CMK (cell line): ENCODE measurements around the gene VSIG4.
A peak's percentile ranks its signal among the peaks of the same experiment; 100 is the strongest.
"Not testable (repeated sequence)": the region's sequence is repeated elsewhere in the genome, so short reads cannot be mapped to it uniquely, and the experiment has no call there.

Experiments used
- DNase-seq: peaks from one replicate; pipeline ENCODE4 v3.0.0-alpha.2; 2010; ENCODE audit warnings: low read depth

Gene VSIG4, protein sequence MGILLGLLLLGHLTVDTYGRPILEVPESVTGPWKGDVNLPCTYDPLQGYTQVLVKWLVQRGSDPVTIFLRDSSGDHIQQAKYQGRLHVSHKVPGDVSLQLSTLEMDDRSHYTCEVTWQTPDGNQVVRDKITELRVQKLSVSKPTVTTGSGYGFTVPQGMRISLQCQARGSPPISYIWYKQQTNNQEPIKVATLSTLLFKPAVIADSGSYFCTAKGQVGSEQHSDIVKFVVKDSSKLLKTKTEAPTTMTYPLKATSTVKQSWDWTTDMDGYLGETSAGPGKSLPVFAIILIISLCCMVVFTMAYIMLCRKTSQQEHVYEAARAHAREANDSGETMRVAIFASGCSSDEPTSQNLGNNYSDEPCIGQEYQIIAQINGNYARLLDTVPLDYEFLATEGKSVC

DNA sequence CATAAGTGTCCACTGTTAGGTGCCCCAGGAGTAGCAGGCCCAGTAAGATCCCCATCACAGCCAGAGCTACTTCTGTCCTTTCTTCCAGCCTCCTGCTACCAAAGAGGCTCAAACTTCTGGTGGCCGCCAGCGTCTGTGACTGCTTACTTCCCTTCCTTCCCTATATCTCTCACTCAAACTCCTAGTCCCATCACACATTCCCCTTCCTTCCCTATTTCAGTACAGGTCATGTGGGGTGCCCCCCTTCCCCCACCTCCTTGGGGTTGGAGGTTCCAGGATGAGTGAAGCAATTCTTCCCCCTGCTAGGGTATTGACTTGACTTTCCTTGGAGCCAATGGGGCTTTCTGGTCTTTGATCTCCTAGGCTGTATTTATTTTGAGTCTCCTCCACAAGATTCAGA lies at the start of gene VSIG4:
Gene VSIG4, minus strand, starts transcription at position 137 of the 400 bp plus-strand sequence. Its CDS starts 82 bp downstream, at position 55.
- DNase-seq = no peak

- no peak for DNase-seq
Observed at GRCh38 chrX:66076801-66077200, 36.9 kb upstream of the VSIG4 start.

GRCh38 chrX:66074920-66075879 lies 35.3 kb upstream of the VSIG4 start:
- DNase-seq = peak; percentile 12

DNA sequence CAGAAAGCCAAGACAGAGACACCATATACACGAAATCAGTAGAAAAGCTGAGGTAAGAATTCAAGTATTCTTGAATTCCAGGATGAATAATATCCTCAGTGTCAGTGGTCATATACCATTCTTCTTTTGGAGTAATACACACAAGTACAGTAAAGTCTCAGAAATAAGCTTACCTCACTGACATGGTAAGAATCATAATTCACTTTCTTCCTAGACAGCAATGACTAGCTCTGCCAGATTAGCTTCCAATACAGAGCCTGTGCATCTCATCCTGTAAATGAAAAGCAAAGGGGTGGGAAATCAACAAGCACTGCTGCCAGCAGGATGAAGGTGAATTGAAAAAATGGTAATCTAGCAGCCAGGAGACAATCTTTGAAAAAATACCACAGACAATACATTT lies 31.2 kb upstream of the VSIG4 start:
- no peak for DNase-seq

DNA sequence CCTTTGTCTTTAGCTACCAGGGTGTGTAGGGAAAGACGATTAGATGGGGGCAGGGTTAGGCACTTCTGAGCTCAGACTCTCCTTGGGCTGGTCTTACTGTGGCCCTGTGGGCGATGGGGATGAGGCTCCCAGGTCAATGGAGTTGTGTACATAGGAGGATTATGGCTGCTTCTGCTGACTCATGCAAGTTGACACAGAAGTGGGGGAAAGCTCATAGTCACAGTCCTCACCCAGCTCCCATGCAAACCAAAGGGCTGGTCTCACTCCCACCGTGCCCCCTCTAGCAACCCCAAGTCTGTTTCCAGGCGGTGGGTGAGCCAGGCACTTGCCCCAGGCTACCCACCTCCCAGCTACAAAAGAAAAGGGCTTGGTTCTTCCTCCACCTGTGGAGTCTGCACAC lies 24.4 kb upstream of the VSIG4 start:
- no peak for DNase-seq

GRCh38 chrX:66057019-66057418 lies 17.1 kb upstream of the VSIG4 start:
- DNase-seq = not testable (repeated sequence)

DNA sequence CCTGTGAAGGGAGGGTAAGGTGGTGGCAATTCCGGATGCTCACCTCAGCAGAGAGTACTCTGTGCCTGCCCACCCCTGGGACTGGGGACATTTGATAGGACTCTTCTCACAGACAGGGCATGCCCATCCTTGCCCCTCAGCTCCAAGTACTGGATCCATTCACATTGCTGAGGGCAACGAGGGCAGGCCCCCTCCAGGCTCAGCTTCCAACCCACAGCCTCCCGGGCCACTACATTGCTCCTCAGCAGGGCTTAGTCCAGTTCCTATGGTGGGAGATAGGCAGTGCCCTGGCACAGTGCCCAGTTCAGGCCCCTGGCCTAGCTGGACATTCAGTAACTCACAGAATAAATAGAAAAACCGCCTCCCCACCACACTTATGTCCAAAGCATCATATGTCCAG lies 15.1 kb upstream of the VSIG4 start:
- DNase-seq = no peak

DNA sequence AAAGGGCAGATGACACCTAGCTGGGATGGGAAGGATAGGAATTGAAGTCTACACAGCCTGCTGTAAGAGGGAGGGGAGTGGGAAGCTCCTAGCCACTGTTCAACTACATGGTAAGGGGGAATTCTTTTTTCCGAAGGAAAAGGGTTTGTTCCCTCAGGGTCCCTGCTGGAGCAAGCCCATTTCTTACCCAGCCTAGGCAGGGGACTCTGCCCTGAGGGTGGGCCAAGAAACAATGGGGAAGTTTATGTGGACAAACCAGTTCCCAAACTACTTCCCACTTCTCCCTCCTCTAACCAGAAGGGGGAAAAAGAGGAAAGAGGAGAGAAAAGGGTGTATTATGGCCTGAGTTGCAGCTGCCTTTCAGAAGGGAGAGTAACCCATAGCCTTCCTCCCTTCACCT lies 13.5 kb upstream of the VSIG4 start:
- no peak for DNase-seq

- DNase-seq = no peak
Observed at GRCh38 chrX:66051980-66052379, 12.1 kb upstream of the VSIG4 start.

DNA sequence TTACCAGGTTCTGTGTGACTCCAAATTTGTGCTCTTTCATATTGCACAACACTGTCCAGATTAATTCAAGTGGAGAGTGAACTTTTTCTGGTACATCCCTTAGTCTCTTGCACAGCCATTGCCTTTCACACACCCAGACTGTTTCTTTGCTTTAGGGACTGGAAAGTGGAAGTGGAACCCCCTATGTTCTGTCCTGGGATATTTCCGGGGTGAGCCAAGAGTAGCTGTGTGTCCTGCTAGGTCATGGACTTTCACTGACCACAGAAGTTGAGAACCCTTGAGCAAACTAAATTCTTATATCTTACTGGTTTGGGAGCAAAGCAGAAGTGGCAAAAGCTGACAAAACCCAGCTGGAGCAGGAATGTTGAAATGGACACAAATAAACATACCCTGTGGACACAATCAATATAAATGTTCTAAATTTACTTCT lies 10.3 kb upstream of the VSIG4 start:
- no peak for DNase-seq

DNA sequence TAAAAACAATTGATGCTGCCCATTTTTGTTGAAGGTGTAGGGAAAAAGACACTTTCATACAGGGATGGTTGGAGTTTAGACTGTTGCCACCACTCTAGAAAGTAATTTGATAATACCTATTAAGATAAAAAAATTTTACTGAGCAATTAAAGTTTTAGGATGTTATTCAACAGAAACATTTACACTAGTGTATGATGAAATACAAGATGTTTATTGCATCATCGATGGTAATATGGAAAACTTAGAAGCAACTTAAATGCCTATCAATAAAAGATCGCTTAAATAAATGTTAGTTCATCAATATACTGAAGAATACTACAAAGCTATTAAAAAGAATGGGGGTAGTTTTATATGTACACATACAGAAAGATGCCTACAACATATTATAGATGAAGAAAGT lies 9.2 kb upstream of the VSIG4 start:
- DNase-seq = no peak

DNA sequence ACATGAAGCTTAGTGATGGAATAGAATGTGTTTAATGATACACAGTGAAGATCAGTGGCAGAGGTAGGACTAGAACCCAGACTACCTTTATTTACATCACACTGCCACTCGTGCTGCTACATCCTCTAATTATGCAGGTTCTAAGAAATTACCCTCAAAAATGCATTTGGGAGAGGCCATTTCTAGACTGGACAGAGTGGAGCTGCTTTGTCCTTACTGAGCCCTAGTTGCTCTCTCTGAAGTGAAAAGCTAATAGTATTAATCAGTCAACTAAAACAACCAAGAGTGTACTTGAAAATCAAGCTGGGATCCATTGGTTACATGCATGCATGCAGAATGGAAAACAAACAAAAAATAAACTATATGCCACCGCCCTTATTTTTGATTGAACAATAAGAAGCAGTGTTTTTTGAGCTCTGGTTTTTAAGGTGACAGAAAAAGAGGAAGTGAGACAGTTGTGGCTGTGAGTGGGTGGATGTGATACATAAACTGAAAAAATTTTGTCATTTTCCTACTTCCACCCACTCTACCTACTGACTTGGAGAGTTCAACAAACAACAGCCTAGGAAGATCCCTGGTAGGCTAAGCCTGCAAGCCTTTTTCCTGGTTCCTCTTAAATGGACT lies 6.8 kb upstream of the VSIG4 start:
- no peak for DNase-seq

DNA sequence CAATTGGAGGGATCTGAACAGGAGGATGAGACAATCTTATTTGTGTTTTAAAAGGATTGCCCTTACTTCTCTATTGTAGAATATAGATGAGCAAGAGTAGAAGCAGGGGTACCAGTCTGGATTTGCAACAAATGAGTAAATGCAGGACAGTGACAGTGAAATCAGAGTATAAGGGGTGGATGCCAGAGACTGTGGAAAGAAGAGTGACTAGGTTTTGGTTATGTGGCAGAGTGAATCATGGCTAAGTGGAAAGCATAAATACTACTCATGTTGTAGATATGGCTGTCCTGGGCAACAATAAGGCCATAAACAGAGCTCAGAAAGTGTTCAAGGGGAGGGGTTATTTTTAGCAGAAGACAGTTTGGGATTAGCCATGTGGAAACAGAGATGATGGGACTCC lies 6.0 kb upstream of the VSIG4 start:
- DNase-seq = no peak

DNA sequence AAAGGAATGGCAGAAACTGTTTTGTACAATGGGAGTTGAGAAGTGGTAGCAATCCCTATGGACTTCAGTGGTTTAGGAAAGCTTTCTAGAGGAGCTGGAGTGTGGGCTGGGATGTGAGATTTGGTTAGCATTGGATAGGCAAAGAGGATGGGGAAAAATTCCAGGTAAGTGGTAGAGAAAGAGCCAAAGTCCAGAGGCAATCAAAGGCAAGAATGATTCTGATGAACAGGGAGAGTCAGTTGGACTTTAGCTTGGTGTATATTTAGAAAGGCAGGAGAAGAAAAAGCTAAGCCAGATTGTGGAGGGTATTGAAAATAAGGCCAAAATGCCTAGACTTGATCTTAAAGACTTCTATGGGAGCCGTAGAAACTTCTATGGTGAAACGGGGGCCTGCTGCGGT lies 3.7 kb upstream of the VSIG4 start:
- DNase-seq = no peak

- DNase-seq = no peak
Observed at GRCh38 chrX:66042307-66043077, 2.6 kb upstream of the VSIG4 start.

DNA sequence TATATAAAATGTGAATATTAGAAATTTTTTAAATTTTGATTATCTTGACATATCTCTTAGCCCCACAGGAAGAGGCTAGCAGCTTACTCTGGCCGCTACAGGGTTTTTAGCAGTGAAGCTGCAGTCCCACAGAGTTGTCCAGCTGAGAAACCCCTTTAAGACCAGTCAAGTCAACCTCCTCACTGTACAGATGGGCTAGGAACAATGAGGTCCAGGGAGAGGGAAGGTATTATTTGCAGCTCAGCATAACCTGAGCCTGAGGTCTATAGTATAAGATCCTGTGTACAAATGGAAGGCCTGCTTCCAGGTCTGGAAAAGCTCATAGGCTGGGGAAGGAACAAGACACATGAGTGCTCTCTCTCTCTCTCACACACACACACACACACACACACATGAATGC lies 1.8 kb downstream of the VSIG4 start:
- DNase-seq = no peak

- no peak for DNase-seq
Observed at GRCh38 chrX:66036231-66036630, 3.6 kb downstream of the VSIG4 start.

- no peak for DNase-seq
Observed at GRCh38 chrX:66035667-66036066, 4.2 kb downstream of the VSIG4 start.

DNA sequence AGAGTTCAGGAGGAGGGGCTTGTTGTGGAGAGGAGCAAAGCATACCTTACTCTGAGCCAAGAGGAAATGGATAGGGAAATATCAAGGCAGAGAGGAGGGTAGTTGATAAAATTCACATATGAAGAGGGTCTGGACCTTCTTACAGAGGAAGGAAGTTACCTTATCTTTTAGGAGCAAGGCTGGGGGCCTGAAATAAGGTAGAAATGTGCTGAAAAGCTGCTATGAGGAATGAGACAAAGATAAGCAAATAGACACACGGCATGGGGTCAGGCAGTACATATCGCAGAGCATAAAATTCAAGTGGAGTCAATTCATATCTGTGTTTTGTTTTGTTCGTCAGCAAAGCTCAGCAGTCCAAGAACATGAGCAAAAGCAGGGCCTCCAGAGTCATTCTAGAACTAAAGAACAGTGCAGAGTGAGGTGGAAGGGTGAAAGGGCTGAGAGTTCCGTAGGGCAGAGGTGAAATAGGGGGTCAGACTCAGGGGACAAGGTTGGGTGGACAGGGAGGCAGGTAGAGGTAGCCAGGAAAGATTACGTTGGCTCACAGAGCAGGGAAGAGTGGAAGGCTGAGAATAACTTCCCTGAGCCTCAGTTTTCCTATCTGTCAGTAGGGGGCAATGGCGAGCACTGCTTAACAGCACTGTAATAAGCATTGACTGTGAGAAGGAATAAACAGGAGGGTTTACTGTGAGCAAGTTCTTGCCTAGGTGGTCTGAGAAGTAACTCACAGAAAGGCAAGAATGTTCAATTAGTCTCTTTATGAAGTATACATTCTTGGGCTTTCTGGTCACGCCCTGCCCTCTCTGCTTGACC lies 9.2 kb downstream of the VSIG4 start:
- no peak for DNase-seq

- DNase-seq = no peak
Observed at GRCh38 chrX:66028936-66029335, 10.9 kb downstream of the VSIG4 start.

DNA sequence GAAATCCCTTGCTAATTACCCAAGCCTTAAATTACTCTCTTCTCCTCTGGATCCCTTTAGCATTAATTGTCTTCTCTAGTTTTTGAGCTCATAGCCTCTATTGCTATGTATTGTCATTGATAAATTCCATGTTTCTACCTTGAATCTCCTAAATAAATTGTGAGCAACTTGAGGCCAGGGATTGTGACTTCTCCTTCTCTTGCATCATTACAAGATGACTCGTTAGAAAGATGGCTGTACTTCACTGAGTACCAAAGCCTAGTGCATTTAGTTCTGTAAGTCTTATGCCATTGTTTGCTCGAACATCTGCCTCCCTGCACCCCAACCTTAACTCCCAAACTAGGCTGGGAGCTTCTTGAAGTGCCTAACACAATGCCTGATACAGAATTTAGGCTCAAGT lies 15.3 kb downstream of the VSIG4 start:
- no peak for DNase-seq
